22Rv1 (cell line): ENCODE results near the gene C4BPB.

ENCODE experiments used
- H3K27ac ChIP-seq: fragments of 450-650 bp; 2 replicates; pipeline ENCODE4 v1.5.1; 2017
- CTCF ChIP-seq: fragments of 450-650 bp; IDR thresholded peaks from 2 replicates; pipeline ENCODE4 v1.5.1; 2017; ENCODE audit warnings: mild to moderate bottlenecking
- ZFX ChIP-seq: fragments of 450-650 bp; IDR thresholded peaks from 2 replicates; pipeline ENCODE4 v1.6.1; 2017; ENCODE audit warnings: antibody characterized with exemption, borderline replicate concordance

C4BPB gene

GRCh38 chr1:207054491-207054890 is 34.2 kb upstream of the C4BPB start:
- TF ChIP-seq CTCF (no peak), ZFX (no peak)
- H3K27ac ChIP-seq, result no peak overlapping the region

- no peak for TF ChIP-seq ZFX
- H3K27ac ChIP-seq, result no peak overlapping the region
Measured at GRCh38 chr1:207055386-207056001, 33.2 kb upstream of the C4BPB start.

- no peak for TF ChIP-seq CTCF
- TF ChIP-seq ZFX, result no peak
- H3K27ac ChIP-seq, result no peak overlapping the region
Measured at GRCh38 chr1:207056673-207057072, 32.0 kb upstream of the C4BPB start.

- TF ChIP-seq ZFX (no peak), CTCF (no peak)
- no peak overlapping the region for H3K27ac ChIP-seq
Measured at GRCh38 chr1:207058252-207058651, 30.4 kb upstream of the C4BPB start.

GRCh38 chr1:207058878-207059867 is 29.5 kb upstream of the C4BPB start:
- no peak overlapping the region for H3K27ac ChIP-seq
- TF ChIP-seq CTCF, result no peak; the same call in 1 of the 2 replicates
- no peak for TF ChIP-seq ZFX

GRCh38 chr1:207059881-207060280 is 28.8 kb upstream of the C4BPB start:
- TF ChIP-seq ZFX (no peak), CTCF (no peak)
- H3K27ac ChIP-seq, result no peak overlapping the region

GRCh38 chr1:207060596-207060995 is 28.1 kb upstream of the C4BPB start:
- H3K27ac ChIP-seq, result no peak overlapping the region
- TF ChIP-seq ZFX (no peak), CTCF (no peak)
